ENCODE data around the gene PLSCR1.

PLSCR1 gene

DNA sequence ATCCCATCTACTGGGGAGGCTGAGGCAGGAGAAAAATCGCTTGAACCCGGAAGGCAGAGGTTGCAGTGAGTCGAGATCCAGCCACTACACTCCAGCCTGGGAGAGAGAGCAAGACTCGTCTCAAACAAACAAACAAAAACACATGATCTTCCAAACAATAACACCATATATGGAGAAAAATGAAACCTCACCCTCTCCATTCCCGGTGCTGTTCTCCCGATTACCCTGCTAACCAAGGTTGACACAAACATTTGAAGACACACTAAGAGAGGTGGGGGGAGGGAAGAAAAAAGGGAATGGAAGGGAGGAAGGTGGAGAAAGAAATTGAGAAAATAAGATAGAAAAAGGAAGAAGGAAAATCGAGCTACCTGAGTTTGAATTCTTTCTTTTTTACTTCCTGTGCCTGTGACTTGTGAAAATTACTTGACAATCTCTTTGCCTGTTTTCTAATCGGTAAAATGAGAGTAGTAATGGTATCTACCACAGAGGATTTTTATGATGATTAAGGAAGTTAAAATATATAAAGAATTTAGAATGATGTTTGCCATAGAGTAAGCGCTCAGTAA is 73.9 kb downstream of the PLSCR1 start:
- DNase-seq = no peak

GRCh38 chr3:146469150-146470017 is 75.0 kb downstream of the PLSCR1 start, which contains the start of gene PLSCR2:
Gene PLSCR2, minus strand, starts transcription at chr3:146469561. Its CDS starts 9,657 bp downstream, at chr3:146459904.
- DNase-seq = peak; percentile 82

- DNase-seq = no peak
Measured at GRCh38 chr3:146468671-146469149, 75.7 kb downstream of the PLSCR1 start.

DNA sequence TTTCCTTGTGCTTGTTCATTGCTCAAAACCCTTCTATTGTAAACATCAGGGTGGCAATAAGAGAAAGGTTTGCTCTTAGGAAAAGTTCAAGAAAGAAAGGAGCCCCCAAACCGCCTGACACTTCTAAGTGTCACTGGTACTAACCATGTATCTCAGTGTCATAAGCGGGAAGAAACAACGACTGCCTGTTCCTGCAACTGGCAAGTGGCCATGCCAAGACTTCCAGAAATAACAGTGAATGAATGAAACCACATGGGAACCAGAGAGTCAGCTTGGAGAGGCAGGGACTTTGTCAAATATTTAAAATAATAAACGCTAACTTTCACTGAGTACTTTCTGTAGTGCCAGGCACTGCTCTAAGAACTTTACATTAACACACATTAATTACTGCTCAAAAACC is 76.2 kb downstream of the PLSCR1 start:
- no peak for DNase-seq

GRCh38 chr3:146466604-146467003 is 77.8 kb downstream of the PLSCR1 start:
- DNase-seq = no peak

GRCh38 chr3:146465693-146466465 is 78.5 kb downstream of the PLSCR1 start:
- DNase-seq = no peak
